NCI-H2107 treated with DMSO at 0.1 percent for 48 hours (cell line): ENCODE results near the gene ADARB2.
"Not testable (repeated sequence)": the region's sequence is repeated elsewhere in the genome, so short reads cannot be mapped to it uniquely, and the experiment has no call there.

Source experiments
- DNase-seq: peaks from one replicate; lab custom pipeline; 2025; ENCODE audit not compliant: unreplicated experiment; lab: John Stamatoyannopoulos, UW

Gene ADARB2

DNA sequence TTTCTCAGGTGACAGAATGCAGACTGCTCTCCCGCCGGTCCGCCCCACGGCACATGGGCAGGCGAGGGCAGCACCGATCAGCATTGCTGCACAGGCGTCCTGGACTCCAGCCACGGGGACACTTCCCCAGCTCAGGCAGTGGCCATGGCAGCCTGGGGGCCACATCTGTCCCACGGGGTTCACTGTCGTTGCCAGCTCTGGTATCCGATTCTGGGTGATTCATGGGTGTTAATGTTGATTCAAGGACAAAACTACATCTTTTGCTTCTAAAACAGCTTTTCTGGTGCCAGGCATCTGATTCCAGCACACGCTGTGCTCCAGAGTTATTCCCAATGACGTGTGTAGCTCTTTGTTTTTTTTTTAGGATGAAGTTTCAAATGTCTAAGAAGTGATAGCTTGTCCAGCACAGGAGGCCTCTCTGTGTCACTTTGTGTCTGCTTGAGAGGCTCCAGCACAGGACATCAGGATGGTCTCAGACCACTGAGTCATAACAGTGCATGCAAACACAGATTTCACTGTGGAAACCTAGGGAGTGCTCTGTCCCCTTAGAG lies 463.1 kb downstream of the ADARB2 start:
- DNase-seq, result no peak

DNA sequence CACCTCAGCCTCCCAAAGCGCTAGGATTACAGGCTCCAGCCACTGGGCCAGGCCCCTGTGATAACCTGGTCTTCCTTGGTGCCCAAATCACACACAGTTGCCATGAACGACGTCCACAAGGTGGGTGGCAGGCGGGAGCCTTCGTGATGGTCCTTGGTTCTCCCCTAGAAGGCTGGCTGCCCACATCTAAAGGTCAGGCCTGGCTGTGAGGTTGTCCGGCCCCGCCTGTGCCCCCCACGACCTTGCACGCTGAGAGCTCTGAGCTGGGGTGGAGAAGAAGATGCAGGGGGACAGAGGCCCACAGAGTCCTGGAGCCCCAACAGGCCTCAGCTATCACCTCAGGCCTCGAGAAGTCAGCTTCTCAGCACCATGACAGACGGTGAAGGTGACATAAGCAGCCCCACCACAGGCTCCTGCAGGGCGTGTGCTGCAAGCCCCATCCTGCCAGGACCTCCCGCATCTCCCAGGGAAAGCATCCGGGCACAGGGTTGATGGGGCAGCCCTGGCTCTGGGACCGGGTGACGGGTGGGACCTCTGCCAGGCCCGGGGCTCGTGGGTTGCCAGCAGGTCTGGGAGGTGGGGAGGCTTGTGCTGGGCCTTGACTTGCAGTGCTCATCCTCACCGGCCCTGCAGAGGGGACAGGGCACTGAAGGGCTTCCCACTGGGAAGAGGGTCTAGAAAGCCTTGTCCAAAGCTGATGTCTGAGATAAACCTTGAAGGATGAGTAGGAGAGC lies 463.8 kb downstream of the ADARB2 start:
- DNase-seq, result no peak

DNA sequence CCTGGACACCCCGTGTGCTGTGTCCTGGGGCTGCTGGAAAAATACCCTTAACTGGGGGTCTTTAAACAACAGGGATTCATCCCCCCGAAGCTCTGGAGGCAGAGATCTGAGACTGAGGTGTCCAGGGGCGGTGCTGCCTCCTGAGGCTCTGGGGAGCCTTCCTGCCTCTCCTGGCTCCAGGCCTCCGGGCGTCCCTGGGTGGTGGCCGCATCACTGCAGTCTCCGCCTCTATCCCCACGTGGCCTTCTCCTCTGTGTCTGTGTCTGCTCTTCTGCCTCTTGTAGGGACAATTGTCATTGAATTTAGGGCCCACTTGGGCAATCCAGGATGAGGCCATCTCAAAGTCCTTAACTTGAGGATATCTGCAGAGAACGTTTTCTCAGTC lies 464.6 kb downstream of the ADARB2 start:
- DNase-seq, result no peak

DNA sequence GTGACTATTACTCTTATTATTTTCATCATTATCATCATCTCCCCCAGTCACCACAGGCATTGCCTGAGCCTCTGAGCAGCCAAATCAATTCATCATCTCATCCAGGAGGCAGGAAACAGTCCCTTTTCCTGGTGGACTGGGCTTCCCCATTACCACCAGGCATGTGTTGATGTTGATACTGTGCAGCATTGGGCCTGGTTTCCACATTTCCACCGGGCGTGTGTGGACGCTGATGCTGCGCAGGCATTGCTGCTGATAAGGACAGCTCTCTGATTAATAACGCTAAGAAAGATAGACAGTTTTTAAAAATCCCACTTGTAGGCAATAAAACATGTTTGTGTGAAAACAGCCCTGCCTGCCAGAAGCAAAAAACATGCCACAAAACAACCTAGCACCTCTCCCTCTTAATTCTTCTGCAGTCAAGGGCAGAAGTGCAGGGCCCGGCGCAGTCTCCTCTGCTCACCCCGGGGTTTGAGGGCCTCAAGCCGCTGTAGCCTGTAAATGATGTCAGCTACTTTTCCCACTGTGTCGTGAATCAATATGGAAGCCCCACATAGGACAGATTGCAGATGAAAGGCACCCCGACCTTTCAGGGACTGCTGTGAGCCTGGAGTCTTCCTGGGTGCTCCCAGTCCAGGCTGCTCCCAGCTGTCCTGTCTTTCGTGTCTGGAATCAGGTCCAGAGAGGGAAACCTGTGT lies 465.1 kb downstream of the ADARB2 start:
- DNase-seq, result no peak

DNA sequence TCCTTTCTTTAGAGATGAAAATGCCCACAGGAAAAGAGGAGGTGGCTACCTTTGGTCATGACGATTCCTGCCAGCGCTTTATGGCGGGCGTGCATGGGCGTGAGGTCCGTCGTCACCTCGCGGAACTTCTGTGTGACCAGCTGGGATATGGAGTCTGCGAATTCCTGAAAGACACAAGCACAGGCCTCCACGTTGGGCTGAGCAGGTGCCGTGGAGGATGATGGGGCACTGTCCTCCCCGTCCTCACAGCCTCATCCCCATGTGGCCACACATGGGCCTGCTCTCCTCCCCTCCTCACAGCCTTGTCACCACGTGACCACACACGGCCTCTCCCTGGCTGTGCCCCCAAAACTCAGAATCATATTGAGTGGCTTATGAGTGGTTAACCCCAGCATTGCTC lies 466.4 kb downstream of the ADARB2 start:
- no peak for DNase-seq

DNA sequence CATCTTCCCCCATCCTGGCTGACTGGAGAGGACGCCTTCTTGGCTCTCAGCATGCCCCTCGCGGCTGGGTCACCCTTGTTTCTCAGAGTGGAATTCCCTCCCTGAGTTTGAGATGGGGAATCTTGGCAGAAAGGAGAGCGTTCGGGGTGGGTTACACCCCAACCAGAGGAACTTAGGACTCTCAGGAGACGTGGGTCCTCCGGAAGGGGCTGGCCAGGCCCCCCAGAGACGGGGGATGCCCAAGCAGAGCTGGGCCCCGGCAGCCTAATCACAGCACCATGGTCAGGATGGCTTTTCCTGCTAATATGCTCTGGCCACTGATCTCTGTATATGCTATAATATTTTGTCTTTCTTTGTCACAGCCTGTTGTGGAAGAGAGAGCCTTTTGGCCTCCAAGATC lies 466.8 kb downstream of the ADARB2 start:
- DNase-seq, result no peak

DNA sequence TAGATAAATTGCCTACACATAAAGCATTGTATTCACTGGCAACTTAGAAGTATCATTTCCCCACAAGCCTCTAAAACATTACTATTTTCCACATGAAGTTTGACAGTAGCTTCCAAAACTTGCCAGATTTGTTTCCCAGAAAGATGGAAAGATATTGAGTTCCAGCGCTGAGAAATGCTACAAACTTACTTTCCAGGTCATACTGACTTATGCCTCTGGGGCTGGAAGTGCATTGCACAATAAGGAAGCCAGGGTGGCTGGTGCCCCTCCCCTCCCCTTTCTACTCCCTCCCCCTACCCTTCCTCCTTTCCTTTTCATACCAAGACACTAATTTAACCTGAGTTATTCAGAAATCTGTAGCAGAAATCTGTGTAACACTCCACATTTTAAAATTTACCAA lies 468.5 kb downstream of the ADARB2 start:
- no peak for DNase-seq

DNA sequence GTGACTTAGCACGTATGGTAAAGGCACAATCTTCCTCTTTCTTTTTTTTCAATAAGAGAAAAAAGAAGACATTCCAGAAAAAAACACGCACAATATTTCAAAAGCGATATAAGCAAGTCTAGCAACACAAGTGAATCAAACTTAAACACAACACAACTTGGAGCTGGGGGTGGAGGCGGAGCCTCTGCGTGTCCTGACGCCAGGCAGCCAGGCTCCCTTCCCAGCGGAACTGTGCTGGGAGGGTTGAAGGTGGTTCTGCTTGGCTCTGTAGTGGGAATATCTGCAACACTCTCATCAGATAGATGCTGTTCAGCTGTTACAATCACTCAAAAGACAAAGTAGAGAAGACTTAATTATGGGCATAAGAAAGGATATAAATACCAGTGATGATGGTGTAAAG lies 469.8 kb downstream of the ADARB2 start:
- no peak for DNase-seq

DNA sequence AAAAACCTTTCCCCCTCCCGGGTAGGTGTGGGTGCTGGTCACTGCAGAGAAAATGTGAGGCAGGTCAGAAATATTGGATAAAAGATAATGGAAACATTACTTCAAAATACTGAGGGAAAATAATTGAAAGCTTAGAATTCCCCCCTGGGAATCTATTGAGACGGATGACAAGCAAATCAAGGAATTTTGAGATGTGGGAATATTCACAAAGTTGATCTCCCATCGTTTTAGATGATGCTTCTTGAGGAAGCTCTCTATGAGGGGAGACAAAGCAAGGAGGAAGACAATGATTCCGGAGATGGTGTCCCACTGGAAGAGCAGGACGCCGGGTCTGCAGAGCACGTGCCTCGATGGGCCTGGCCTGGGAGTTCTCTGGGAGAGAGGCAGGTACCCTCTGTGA lies 470.2 kb downstream of the ADARB2 start:
- no peak for DNase-seq

DNA sequence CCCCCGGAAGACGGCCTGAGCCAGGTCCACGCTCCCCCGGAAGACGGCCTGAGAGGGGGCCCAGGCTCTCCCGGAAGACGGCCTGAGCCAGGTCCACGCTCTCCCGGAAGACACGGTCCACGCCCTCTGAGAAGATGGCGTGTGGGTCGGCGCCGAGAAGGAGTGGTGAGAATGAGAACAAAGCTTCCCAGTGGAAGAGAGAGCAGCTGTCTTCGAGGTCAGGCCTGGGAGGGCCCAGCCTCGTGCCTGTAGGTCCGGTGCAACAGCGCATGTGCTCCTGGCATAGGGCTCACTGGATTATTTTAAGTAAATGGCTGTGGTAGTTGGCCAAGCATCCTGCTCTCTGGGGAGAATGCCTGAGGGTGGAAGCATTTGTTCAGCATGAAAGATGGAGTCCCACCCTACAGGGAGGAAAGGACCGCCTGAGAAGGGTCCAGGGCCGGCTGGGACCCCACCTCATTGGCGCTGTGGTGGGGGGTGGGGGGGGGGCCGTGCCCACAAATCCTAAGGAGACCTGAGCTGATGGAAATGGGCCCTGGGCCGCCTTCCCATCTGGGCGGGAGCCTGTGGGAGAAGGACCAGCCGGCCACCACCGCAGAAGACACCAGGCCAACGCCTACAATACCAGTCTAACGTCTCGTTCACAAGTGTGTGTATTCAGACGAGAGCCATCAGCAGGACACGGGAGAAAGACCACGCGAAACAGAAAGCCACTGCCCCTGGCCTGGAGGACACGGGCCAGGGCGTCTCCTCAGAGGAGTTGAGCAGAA lies 471.1 kb downstream of the ADARB2 start:
- no peak for DNase-seq

DNA sequence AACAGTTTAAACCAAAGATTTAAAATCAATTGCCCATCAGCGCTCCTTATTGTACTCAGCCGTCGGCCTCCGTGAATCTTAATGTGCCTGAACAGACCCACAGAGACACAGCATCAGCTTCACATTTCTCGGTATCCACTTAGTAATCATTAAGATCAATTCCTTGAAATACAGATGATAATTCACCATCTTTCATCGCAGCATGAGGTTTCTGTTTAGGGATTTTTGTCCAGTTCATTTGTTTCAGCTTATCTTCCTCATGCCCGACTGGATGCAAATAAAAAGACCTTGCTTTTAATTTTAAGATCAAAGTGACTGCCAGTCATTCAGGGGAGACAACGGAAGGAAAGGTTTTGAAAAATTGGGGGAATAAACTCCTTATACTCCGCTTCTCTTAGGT lies 473.3 kb downstream of the ADARB2 start:
- no peak for DNase-seq

DNA sequence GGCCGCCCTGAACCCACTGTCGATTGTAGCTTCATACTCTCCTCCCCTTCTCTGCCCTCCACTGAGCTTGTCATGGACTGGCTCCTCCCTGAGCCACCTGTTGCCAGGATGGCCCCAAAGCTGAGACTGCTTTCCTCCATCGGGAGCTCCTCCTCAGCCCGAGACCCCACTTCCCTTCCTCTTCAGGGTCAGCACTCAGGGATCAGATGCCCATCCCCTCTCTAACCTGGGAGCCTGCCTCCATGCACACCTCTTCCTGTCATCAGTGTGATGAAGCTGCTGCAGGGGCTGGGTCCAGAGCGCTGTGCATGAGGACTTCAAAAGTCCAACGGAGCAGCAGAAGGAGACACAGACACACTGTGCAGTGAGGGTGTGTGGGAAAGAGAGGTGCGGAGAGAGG lies 480.1 kb downstream of the ADARB2 start:
- no peak for DNase-seq

DNA sequence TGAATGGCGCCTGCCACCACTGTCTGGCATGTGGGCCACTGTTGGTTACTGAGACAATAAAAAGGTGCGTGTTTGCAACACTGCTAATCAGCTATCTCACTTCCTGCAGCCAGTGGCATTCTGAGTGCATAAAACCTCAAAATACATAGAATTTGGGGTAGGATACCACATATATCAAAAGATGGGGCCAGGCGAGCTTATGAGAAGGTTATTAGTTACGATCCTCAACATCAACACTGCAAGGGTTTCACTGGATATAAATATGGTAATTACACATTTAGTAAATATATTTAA lies 480.9 kb downstream of the ADARB2 start:
- no peak for DNase-seq

DNA sequence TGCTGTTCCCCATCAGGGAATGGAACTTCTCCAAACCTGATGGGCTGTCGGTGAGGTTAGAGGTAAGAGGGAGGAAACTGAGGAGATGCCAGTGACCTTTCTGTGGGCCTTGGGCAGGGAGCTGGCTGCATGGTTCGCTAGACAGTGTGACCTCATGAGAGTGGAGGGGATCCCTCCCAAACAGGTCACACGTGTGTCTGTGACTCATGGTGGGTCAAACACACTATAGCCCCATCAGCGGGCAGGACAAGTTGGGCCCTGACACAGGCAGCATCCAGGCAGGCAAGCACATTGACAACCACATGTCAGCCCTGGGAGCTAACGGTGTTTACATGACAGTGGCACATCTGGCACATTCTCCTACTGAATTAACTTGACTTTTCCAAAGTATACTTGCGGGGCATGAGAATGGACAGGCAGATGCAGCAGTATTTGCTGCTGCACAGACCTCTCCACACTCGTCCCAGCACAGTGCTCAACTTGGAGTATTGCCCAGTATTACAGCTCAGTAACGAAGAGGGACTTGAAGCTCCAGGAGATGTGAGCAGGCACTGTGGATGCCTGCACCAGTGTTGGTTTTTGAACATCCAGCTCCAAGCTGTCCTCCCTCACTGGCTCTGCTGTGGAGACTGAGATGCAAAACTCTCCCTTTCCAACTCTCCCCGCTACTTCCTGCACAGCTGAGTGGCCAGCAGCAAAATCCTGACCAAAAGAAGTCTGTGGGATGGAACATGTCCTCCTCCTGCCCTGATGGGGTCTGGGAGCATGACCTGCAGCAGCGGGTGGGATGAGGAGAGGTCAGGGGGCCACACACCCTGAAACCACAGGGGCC lies 481.5 kb downstream of the ADARB2 start:
- no peak for DNase-seq

DNA sequence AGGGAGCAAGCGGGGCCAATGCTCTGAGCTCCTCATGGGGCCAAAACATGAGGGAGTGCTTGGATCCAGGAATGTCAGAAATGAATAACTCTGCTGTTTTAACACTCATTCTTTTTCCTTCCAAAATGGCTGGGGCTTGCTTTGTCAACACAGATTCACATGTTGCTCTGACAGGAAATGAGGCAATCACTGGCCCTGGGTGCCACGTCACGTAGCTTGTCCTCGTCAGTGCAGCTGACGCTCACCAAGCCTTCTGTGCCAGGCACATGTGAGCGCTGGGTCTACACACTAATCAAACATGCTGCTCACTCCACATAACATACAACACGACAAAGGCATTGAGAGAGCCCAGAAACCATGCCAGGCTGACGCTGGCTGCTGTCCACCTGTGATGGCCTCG lies 482.2 kb downstream of the ADARB2 start:
- DNase-seq, result no peak

DNA sequence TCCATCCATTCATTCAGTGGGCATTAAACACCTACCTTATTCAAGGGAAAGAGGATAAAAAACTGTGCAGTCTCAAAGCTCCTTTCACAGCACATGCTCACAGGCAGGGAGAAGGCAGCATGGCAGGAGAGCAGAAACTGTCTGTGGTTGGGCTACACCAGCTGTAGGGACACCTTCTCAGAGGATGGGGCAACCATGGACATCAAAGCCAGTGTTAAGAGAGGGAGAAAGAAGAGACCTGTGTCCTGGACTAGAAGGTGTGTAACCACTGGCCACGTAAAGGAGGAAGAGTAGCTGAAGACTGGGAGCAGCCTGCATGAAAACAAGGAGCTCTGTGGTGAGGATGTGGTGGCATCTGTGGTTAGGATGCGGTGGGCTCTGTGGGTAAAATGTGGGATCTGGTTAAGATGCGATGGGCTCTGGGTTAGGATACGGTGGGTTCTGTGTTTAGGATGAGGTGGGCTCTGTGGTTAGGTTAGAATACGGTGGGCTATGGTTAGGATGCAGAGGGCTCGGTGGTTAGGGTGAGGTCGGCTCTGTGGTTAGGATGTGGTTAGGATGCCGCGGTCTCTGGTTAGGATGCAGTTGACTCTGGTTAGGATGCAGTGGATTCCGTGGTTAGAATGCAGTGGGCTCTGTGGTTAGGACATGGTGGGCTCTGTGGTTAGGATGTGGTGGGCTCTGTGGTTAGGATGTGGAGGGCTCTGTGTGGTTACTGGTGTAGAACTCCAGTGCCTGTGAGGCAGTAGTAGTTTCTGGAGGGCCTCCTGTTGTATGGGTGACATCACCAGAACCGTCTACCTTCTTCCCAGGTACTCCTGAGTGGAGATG lies 483.6 kb downstream of the ADARB2 start:
- no peak for DNase-seq

DNA sequence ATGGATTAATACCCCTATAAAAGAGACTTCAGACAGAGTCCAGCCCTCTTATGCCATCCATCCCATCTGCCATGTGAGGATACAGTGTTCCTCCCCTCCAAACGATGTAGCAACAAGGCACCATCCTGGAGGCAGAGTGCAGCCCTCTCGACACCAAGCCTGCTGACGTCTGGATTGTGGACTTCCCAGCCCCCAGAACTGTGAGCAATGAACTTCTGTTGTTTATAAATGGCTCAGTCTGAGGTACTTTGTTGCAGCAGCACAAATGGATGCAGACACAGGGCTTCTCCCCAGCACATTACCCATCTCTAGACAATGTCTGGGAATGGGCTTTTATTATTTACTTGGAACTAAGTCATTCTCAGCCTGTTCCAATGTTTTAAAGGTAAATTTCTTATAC lies 485.6 kb downstream of the ADARB2 start:
- no peak for DNase-seq

DNA sequence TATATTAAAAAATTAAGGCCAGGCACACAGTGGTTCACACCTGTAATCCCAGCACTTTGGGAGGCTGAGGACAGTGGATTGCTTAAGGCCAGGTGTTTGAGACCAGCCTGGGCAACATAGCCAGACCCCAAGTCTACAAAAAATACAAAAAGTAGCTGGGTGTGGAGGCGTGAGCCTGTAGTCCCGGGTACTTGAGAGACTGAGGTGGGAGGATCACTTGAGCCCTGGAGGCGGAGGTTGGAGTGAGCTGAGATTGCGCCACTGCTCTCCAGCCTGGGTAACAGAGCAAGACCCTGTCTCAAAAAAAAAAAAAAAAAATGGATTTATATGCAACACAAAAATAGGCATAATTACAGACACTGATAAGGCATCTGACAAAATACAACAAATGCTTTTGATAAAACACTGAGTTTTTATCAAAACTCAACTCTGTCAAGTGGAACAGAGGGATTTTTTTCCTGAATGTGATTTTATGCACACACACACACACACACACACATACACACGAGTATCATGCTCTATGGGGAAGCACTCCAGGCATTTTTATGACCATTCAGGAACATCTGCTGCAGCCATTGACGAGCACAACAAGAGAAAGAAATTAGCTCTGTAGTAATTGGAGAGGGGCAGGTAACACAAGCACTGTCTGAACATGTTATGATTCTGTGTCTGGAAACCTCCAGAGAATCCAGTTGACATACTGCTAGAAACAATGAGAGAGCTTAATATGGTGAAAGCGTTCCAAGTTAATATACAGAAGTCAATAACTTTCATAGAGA lies 488.0 kb downstream of the ADARB2 start:
- DNase-seq, result peak; percentile 87

DNA sequence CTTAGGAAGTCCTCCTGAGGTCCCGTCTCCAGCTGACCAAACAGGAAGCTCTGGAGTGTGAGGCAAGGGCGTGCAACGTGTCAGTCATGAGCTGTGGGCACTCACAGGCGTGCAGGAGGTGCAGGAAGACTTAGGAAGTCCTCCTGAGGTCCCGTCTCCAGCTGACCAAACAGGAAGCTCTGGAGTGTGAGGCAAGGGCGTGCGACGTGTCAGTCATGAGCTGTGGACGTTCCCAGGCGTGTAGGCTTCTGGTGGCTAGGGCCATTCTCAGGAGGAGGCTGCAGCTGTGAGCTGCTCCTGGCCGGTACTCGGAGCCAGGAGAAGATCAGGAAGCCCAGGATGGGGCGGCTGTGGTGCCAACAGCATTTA lies 489.1 kb downstream of the ADARB2 start:
- DNase-seq, result not testable (repeated sequence)
